ENCODE measurements around the gene RANGAP1.

DNA sequence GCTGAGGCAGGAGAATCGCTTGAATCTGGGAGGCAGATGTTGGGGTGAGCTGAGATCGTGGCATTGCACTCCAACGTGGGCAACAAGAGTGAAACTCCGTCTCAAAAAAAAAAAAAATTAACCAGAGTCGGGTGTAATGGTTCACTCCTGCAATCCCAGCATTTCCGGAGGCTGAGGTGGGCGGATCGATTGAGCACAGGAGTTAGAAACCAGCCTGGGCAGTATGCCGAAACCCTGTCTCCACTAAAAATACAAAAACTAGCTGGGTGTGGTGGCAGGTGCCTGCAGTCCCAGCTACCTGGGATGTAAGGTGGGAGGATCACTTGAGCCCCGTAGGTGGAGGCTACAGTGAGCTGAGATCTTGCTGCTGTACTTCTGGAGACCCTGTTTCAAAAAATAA is 1.5 kb downstream of the RANGAP1 start:
- TF ChIP-seq, protein P1, sequence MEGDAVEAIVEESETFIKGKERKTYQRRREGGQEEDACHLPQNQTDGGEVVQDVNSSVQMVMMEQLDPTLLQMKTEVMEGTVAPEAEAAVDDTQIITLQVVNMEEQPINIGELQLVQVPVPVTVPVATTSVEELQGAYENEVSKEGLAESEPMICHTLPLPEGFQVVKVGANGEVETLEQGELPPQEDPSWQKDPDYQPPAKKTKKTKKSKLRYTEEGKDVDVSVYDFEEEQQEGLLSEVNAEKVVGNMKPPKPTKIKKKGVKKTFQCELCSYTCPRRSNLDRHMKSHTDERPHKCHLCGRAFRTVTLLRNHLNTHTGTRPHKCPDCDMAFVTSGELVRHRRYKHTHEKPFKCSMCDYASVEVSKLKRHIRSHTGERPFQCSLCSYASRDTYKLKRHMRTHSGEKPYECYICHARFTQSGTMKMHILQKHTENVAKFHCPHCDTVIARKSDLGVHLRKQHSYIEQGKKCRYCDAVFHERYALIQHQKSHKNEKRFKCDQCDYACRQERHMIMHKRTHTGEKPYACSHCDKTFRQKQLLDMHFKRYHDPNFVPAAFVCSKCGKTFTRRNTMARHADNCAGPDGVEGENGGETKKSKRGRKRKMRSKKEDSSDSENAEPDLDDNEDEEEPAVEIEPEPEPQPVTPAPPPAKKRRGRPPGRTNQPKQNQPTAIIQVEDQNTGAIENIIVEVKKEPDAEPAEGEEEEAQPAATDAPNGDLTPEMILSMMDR (IDR thresholded peaks at IDR 0.05), result no peak
- no peak for TF ChIP-seq POLR2A (IDR thresholded peaks at IDR 0.05)
